B cell (primary cell): Measurements from ENCODE around the gene CCDC106. TPM values are rescaled to one million over a fixed set of nuclear protein-coding genes. Genes with fewer than 3 reads are reported as not detected.

Experiments
- ATAC-seq: fragments of 200-7000 bp; cut with Tn5 transposase; one replicate; pipeline ENCODE4 v1.10.0; 2021; ENCODE audit warnings: low read depth, mild to moderate bottlenecking, moderate number of reproducible peaks, moderate library complexity
- CTCF ChIA-PET: fragments of 350-600 bp; sonication (Branson Sonifier 250); formaldehyde crosslinking; loops from one replicate; lab custom pipeline; 2021; ENCODE audit warnings: antibody characterized with exemption, inconsistent platforms; lab: Charles Lee
- POLR2A ChIA-PET: fragments of 350-600 bp; sonication (Branson Sonifier 250); formaldehyde crosslinking; loops from one replicate; lab custom pipeline; 2021; ENCODE audit warnings: antibody characterized with exemption; lab: Charles Lee
- DNase-seq: peaks from one replicate; pipeline ENCODE4 v3.0.0; 2013
- H2AFZ ChIP-seq: 2 replicates; pipeline ENCODE4 v1.6.1; 2012; ENCODE audit warnings: mild to moderate bottlenecking, low read depth, low read length; ENCODE audit not compliant: insufficient read depth, poor library complexity, severe bottlenecking
- H3K27ac ChIP-seq, 2 donors: 1 replicate in 1 of 2; 2 replicates in 1 of 2; pipeline ENCODE4 v1.5.1; 2012 to 2013; ENCODE audit warnings: low read length in 2 of 2, mild to moderate bottlenecking in 2 of 2, moderate library complexity in 1 of 2
- H3K27me3 ChIP-seq, 4 experiments: fragments of 200-600 bp in 1 of 4; sonication (generic) in 1 of 4; replicated peaks in 1 of 4; 1 replicate in 2 of 4; 2 replicates in 2 of 4; pipeline versions ENCODE4 v1.6.1 to v1.7.0; 2013 to 2016; ENCODE audit warnings: low read length in 3 of 4, mild to moderate bottlenecking in 2 of 4, mixed read lengths in 1 of 4, moderate library complexity in 1 of 4; ENCODE audit not compliant: insufficient read depth in 4 of 4, control insufficient read depth in 3 of 4; ENCODE audit errors: control extremely low read depth in 1 of 4
- H3K36me3 ChIP-seq, 2 experiments: replicated peaks in 1 of 2; 1 replicate in 1 of 2; 2 replicates in 1 of 2; pipeline versions ENCODE4 v1.6.1 to v1.7.1; 2013; ENCODE audit warnings: low read length in 1 of 2; ENCODE audit not compliant: insufficient read depth in 2 of 2, control insufficient read depth in 1 of 2; ENCODE audit errors: control extremely low read depth in 1 of 2, extremely low read depth in 1 of 2
- H3K4me1 ChIP-seq, 2 donors: fragments of 200-600 bp in 1 of 2; sonication (generic) in 1 of 2; 1 replicate in 1 of 2; 2 replicates in 1 of 2; pipeline versions ENCODE4 v1.5.1 to v1.6.1; 2013 to 2017; ENCODE audit warnings: low read length in 2 of 2; ENCODE audit not compliant: control insufficient read depth in 2 of 2, insufficient read depth in 2 of 2
- H3K4me2 ChIP-seq: replicated peaks from 2 replicates; pipeline ENCODE3; 2012; ENCODE audit warnings: mild to moderate bottlenecking, low read depth, low read length; ENCODE audit not compliant: poor library complexity, severe bottlenecking
- H3K4me3 ChIP-seq, 5 experiments: fragments of 200-600 bp in 1 of 5; sonication (generic) in 1 of 5; 1 replicate in 3 of 5; 2 replicates in 2 of 5; pipeline versions ENCODE4 v1.5.1 to v1.7.0; 2011 to 2016; ENCODE audit warnings: low read length in 4 of 5, mild to moderate bottlenecking in 4 of 5, low read depth in 2 of 5, control low read depth in 1 of 5, moderate library complexity in 1 of 5; ENCODE audit not compliant: insufficient read depth in 1 of 5; ENCODE audit errors: control extremely low read depth in 1 of 5, extremely low read depth in 1 of 5
- H3K79me2 ChIP-seq: fragments of 200-600 bp; sonication (generic); one replicate; pipeline ENCODE4 v1.6.0; 2016; ENCODE audit warnings: low read length; ENCODE audit not compliant: control insufficient read depth, insufficient read depth
- H3K9ac ChIP-seq: fragments of 200-600 bp; sonication (generic); 2 replicates; pipeline ENCODE4 v1.6.1; 2017; ENCODE audit warnings: mild to moderate bottlenecking, low read length, moderate library complexity
- H3K9me3 ChIP-seq, 3 donors: one replicate each; pipeline versions ENCODE4 v1.6.1 to v1.7.1; 2013; ENCODE audit warnings: low read length in 2 of 3; ENCODE audit not compliant: control insufficient read depth in 2 of 3, insufficient read depth in 1 of 3; ENCODE audit errors: control extremely low read depth in 1 of 3
- H4K20me1 ChIP-seq: 2 replicates; pipeline ENCODE4 v1.6.0; 2012; ENCODE audit warnings: mild to moderate bottlenecking, low read length; ENCODE audit not compliant: insufficient read depth, control insufficient read depth, poor library complexity, severe bottlenecking
- H3K27ac Mint-ChIP-seq: one replicate; pipeline ENCODE4 v1.8.0; 2021; ENCODE audit warnings: mixed read lengths
- H3K27me3 Mint-ChIP-seq: one replicate; pipeline ENCODE4 v1.8.0; 2021; ENCODE audit warnings: mixed read lengths
- H3K4me1 Mint-ChIP-seq: one replicate; pipeline ENCODE4 v1.8.0; 2021; ENCODE audit warnings: mixed read lengths
- H3K4me3 Mint-ChIP-seq: one replicate; pipeline ENCODE4 v1.8.0; 2021; ENCODE audit warnings: mixed read lengths
- H3K9me3 Mint-ChIP-seq: one replicate; pipeline ENCODE4 v1.8.0; 2022; ENCODE audit warnings: mixed read lengths; ENCODE audit not compliant: insufficient read depth
- CTCF ChIP-seq: fragments of 200-600 bp; IDR thresholded peaks from one replicate; pipeline ENCODE4 v1.8.0; 2022; ENCODE audit warnings: antibody characterized with exemption, mild to moderate bottlenecking
- EZH2 ChIP-seq: IDR thresholded peaks from 2 replicates; pipeline ENCODE4 v1.6.1; 2012; ENCODE audit warnings: borderline replicate concordance, low read depth, mild to moderate bottlenecking, moderate library complexity, low read length; ENCODE audit not compliant: insufficient read depth, poor library complexity, severe bottlenecking
- WGBS: methylation state at CpG from one replicate; pipeline ENCODE4 v1.1.5; 2013; ENCODE audit warnings: missing lambda C conversion rate; ENCODE audit not compliant: insufficient coverage; 5-methylcytosine and 5-hydroxymethylcytosine counted together
- intact Hi-C: fragments of 100-400 bp; cut with micrococcal nuclease; formaldehyde crosslinking; loops from one replicate; pipeline ENCODE4 v1.10.0; 2022
- polyA plus RNA-seq: library from polyadenylated mRNA; depleted of rRNA; stranded (reverse); fragments of >200 nt; gene quantifications from 2 replicates; pipeline ENCODE4 v1.2.3, GENCODE V29; 2012
- total RNA-seq, 2 donors: library from RNA; stranded (reverse); fragments of 120-200 nt in 1 of 2; gene quantifications; 1 replicate in 1 of 2; 2 replicates in 1 of 2; pipeline versions ENCODE4 v1.2.3 to v1.2.4, GENCODE V29; 2013 to 2022

Gene CCDC106
- total and polyA plus RNA-seq, 2 donors (not counting 1 experiment from before 2014, with no cell fraction given): 25.2 to 52.1 TPM

- Histone ChIP-seq H3K27ac (peak overlapping the region in 1 of 2 donors; percentile 11), H3K4me2 (peak overlapping the region; percentile 49), H4K20me1 (no peaks in the 10 kb centered on the region), H3K36me3 (peaks cover 0 to 2% of the 10 kb centered on the region in 2 experiments), H3K79me2 (peaks cover 31% of the 10 kb centered on the region), H3K9me3 (no peaks in the 10 kb centered on the region), H3K4me1 (peaks cover 20 to 48% of the 10 kb centered on the region in 2 donors), H3K27me3 (no peaks in the 10 kb centered on the region), H3K4me3 (no peak overlapping the region), H2AFZ (peak overlapping the region; percentile 37), H3K9ac (no peak overlapping the region)
- POLR2A ChIA-PET: interaction anchor here (0.6 to 6.2 kb wide), 12 partner anchors 8 to 156 kb away, joined by 3 to 55 read pairs (median 4); partner anchors contain the start of genes CCDC106, FIZ1, U2AF2 and ZNF524
- Mint-ChIP-seq H3K27ac (peak overlapping the region; percentile 43), H3K4me3 (peak overlapping the region; percentile 64), H3K4me1 (peaks cover 41% of the 10 kb centered on the region), H3K27me3 (no peaks in the 10 kb centered on the region), H3K9me3 (no peaks in the 10 kb centered on the region)
- WGBS: no CpG with 5 or more reads among the region's 3 CpGs
- intact Hi-C loops: loop anchor here (1.0 to 10.0 kb wide), 6 partner anchors 8 to 682 kb away; partner anchors contain the start of genes PPP1R12C, PPP6R1, ZNF784 and ZSCAN5A
- peak; percentile 53 for ATAC-seq
- CTCF ChIA-PET: interaction anchor here (0.5 to 9.4 kb wide), 42 partner anchors 8 to 702 kb away, joined by 3 to 132 read pairs (median 7); partner anchors contain the start of genes CCDC106, FIZ1, RDH13 and TMEM238
- DNase-seq: peak; percentile 94
- no peak for TF ChIP-seq EZH2
- peak; percentile 71 for TF ChIP-seq CTCF
These were observed 15.6 kb upstream of the CCDC106 start for GRCh38 chr19:55632463-55632834.

- Mint-ChIP-seq H3K4me1 (peaks cover 51% of the 10 kb centered on the region), H3K9me3 (no peaks in the 10 kb centered on the region), H3K27ac (peak overlapping the region; percentile 32), H3K27me3 (no peaks in the 10 kb centered on the region), H3K4me3 (no peak overlapping the region)
- Histone ChIP-seq H3K9ac (no peak overlapping the region), H3K9me3 (peaks cover 0 to under 1% (median 0%) of the 10 kb centered on the region in 3 donors), H3K4me1 (peaks cover 20 to 55% of the 10 kb centered on the region in 2 donors), H4K20me1 (no peaks in the 10 kb centered on the region), H2AFZ (no peak overlapping the region), H3K36me3 (peaks cover 0 to 2% of the 10 kb centered on the region in 2 experiments), H3K79me2 (peaks cover 35% of the 10 kb centered on the region), H3K4me2 (peak overlapping the region; percentile 94), H3K4me3 (peak overlapping the region in 1 of 5 experiments; percentile 100), H3K27ac (peak overlapping the region in 1 of 2 donors; percentile 98), H3K27me3 (no peaks in the 10 kb centered on the region)
- WGBS: 92% methylated on average over 8 of the region's 8 CpGs
- no peak for TF ChIP-seq EZH2
- TF ChIP-seq CTCF: no peak
- intact Hi-C loops: loop anchor here (5.0 to 10.0 kb wide), 4 partner anchors 132 to 681 kb away; partner anchors contain the start of genes PPP1R12C, PPP6R1 and ZSCAN5A
- POLR2A ChIA-PET: interaction anchor here (1.3 to 6.2 kb wide), 5 partner anchors 9 to 295 kb away, joined by 4 to 55 read pairs (median 12); partner anchors contain the start of genes CCDC106, KMT5C, U2AF2 and ZNF784
- ATAC-seq: no peak
- CTCF ChIA-PET: interaction anchor here (1.0 to 9.4 kb wide), 20 partner anchors 9 to 700 kb away, joined by 3 to 132 read pairs (median 22); partner anchors contain the start of genes CCDC106, TMEM238, U2AF2 and ZNF581
- DNase-seq: no peak
These were observed 14.2 kb upstream of the CCDC106 start for GRCh38 chr19:55633861-55634260.
